ENCODE results near the gene RALGPS1.

The RALGPS1 gene

DNA sequence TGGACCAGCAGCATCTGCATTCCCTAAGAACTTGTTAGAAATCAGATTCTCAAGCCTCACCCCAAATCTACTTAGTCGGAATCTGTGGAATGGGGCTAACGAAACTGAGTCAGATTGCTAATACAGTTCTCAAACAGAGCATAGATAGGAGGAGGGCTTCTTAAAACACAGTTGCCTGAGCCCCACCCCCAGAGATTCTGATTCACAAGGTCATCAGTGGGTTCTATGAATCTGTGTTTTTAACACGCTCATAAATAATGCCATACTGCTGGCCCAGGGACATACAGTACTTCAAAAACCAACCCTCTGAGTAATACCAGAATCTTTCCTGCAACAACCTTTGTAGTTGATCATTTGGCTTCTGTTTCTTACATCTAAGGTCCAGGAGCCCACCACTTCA lies 317.1 kb downstream of the RALGPS1 start:
- no peak for DNase-seq

DNA sequence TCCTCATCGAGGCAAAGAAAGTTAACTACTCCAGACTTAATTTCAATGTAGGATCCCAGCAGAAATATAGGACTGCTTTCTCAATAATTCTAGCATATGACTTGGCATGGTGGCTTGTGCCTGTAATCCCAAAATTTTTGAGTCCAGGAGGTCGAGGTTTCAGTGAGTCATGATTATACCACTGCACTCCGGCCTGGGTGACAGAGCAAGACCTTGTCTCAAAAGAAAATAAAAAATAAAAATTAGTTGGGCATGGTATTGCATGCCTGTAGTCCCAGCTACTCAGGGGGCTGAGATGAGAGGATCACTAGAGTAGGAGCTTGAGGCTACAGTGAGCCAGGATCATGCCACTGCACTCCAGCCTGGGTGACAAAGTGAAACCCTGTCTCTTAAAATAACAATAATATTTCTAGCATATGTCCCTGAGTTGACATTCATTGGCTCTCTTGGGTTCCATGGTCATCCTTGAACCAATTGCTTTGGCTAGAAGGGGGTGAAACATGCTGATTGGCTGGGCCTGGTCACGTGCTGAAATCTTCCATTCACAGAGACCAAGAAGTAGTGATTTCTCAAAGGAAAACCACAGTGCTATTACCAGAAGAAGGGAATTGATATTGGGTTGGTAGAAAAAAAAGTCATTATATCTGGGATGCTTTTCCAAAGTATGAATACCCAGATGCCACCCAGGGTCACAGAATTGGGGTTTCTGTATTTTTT lies 318.4 kb downstream of the RALGPS1 start:
- DNase-seq = no peak

DNA sequence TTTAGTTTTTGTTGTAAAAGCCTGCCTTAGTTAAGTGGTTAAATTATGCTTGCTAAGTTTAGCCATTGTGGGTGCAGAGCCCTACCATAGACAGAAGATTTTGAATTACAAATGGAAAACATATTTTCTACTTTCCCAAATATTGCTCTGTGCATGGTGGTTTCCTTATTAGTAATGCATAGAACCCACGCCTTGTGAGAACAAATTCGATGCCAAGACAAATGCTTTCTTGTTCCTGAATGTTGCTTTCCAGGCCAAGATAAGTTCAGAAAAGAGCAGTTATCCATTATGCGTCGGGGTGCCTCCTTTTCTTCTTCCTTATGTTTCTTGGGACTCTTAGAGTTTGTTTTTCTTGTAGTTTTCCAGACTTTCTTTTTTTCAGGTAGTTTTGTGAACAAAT lies 319.0 kb downstream of the RALGPS1 start:
- no peak for DNase-seq

DNA sequence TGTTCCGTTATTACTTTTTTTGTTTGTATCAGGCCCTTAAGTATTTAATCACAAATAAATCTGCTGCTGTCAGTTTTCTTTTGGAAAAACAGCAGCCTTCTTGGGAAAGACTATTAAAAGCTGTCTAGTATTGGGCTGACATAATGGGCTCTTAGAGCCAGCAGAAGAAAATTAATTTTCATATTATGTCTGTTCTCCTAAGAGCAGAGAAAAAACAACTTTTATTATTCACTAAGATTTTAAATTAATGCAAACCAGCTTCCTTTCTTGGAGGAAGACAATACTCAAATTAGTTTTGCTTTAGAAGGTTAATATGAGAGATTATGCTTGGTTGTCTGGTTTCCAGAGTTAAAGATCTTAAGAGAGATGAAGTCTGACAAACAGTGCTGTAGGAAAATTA lies 319.4 kb downstream of the RALGPS1 start:
- no peak for DNase-seq

DNA sequence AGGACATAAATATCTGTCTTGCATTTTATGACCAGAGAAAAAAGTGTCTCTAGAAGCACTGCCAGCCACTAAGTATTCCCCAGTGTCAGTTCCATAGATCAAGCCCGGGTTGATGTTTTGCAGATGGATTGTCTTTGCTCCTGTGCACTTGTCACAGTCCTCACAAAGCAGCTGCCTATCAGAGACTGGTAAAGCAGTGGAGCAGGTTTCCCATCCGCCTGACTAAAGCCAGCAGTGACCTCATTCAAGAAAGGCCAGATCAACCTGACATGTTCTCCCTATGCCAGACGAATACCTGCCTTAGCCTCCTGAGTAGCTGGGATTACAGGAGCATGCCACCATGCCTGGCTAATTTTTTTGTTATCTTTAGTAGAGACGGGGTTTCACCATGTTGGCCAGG lies 323.2 kb downstream of the RALGPS1 start:
- no peak for DNase-seq

DNA sequence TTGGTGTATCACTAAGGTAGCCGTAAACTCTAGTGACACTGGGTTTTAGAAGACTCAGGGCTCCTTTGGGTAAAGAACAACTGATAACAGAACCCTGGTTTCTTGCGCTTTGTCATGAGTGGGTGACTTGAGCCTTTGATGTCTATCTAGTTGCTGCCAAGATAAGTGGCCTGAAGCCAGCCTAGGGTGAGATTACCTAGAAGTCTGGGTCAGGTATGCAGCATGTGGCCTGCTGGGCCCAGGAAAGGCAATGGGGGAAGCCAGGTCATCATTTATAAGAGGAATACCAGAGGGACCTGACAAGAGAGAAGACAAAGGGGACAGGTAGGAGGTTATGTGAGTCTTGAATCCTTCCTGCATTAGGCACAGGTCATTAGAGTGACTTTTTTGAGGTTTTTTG lies 326.8 kb downstream of the RALGPS1 start:
- no peak for DNase-seq

DNA sequence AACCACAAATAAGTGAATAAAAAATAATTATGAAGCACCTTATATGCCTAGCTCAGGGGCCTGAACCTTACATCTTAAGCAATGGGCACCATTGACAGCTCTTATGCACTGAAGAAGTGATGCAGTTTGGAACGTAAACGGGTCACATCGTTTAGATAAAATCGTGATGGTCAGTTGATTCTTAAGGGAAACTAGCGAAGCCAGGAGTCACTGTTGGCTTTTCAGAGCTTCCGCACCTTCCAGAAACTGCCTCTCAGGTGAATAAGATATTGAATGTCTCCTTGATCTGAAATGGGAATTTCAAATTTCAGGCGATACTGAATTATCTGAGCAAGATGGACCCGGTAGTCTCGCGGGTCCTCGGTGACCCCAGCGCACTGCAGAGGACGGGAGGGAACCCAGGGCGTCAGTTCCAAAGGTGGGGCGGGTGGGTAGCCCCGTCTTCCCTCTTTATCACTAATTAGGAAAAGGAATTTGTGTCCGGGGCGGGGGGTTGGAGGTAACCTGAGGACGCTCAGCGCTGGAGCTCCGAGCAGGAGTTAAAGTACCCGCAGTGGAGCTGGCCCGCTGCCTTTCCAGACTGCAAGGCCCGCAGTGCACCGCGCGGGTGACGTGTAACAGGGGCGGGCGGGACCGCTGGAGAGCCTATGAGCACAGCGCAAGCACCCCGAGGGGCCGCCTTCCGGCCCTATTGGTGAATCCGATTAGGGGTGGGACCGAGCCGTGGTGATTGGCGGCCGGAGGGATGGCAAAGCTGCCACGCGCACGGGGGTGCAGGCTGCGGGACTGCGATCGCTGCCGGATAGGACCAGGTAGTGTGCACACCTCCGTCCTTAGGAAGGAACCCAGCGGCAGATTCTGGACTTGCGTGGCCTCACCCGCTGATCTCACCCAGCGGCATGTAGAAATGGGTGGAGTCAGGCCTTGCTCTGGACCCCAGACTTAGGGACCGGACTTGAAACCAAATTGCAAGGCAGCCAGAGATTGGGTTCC lies 330.3 kb downstream of the RALGPS1 start:
- DNase-seq = peak; percentile 97

DNA sequence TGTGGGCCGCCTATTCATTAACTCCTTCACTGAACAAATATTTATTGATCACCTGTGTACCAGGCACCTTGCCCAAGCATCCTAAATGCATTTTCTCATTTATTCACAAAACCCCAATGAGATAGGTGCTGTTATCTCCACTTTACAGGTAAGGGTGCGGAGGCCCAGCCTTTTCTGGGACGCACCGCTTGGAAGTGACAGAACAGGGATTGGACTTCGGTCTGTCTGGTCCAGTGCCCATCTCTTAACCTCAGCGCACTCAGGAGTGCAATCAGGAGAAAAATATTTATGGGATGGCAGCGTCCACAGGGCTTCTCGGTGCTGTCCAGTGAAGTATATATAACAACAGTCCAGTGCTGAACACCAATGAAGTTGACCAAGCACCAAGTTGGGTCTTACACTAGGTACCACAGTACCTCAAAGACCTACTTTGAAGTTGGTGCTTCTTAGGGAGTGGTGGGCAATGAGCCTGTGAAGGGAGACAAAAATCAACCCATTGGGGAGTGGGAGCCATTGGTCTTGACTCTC lies 331.1 kb downstream of the RALGPS1 start:
- DNase-seq = no peak

DNA sequence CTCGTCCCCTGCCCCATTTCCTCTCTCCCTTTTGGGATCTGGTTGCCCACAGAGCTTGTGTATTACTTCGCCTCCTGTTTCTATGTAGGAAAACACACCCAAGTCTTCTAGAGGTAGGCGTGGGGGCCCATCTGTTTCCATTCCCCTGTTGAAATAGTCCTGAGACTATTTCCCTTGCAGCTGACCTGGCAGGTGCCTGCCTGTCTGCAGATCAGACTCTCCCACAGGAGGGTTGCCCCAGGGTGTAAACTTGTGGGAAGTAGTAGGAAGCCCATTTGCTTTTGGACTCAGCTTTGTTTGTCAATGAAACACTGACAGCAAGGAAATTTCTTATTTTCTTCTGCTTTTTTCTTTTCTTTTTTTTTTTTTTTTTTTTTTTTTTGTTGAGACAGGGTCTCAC lies 333.7 kb downstream of the RALGPS1 start:
- no peak for DNase-seq

DNA sequence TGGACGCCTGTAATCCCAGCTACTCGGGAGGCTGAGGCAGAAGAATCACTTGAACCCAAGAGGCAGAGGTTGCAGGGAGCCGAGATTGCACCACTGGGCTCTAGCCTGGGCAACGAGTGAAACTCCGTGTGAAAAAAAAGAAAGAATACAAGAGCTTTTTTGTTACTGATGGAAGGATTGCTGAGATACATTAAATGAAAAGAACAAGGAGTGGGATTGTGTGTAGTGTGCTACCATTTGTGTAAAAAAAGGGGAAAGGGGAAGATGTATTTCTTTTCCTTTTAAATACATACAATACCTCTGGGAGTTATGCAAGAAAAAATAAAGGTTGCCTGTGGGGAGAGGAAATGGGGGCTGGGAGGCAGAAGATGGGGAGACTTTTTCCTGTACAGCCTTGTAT lies 335.3 kb downstream of the RALGPS1 start:
- no peak for DNase-seq

DNA sequence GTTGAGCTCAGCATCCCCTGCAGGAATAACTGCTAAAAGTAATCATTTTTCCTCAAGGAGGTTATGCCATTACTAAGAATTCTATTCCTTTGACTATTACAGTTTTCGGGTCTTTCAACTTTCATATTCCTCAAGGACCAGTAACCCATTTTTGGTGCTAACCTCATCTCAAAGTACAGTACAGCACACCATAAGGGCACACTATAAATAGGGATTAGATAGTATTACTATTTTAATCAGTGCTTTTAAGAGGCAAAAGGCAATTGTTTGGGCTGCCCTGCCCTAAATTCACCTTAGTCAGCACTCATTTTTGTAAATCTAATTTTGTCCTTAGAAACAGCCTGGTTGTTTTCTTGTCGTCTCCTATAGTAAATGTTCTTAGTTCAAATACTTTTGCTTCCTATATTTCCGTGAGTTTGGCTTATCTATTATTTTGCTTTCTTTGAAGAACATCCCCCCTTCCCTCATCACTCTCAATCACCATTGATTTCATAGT lies 336.4 kb downstream of the RALGPS1 start:
- no peak for DNase-seq

DNA sequence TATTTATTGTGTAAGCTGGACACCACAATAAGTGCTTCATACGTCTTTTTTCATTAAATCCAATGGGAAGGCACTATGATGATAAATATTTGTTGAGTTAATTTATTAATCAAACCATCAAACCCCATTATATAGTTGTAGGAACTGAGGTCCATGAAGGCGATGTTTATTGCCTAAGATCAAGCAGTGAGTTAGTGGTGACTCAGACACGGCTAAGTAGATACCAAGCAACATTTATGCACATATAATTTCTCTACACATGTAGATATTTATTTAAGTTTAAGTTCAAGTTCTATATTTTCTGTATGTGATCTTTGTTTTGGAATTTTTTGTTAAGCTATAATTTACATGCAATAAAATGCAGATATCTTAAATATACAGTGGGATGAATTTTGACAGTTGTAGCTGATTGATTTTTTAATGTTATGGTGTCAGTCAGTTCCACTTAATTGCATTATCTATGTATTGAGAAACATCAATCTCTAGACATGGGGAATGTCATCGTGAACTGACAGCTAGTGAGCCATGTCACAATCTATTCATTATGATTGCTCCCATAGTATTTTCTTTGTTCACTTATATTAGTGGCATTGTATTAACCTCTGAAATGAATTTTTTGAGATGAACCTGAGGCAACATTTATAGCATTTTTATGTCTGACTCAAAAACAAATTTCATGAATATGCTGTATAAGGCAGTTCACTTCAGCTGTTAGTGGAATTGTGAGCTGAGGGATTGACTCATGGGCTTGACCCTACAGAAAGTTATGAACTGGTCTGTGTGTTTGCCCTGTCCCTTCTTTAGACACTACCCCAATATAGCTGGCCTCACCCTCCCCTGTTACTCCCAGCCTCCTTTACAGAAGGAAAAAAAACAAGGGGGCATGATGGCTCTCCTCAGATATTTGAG lies 338.1 kb downstream of the RALGPS1 start:
- DNase-seq = no peak

DNA sequence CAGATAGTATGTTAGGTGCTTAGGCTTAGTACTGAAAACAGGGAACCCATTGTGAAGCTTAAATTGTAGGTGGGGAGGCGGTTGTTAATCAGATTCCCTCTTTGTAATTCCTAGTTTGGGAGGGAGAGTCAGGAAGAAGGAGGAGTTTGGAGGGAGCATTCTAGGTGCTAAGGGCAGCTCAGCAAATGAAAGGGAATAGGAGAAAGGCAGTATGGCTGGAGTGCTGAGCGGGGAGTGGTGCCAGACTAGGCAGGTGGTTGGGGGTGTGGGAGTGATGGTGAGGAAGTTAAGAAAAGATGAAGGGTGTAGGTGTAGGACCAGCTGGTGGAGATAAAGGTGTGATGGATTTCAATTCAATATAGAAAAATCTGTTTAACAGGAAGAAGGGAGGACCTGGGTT lies 338.9 kb downstream of the RALGPS1 start:
- no peak for DNase-seq

DNA sequence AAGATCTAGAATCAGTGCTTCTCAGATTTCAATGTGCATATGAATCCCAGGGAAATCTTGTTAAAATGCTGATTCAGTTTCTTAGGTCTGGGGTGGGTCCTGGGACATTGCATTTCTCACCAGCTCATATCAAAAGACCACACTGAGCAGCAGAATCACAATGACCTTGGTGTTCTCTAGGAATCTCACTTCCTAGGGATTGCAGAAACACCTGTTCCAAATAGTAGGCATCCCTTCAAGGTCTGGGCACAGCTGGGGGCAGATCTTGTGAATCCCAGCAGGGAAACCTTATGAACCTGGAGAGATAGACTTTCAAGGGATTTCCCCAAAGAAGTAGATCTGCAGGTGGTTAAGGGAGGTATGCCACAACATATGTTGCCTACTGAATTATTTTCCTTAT lies 341.1 kb downstream of the RALGPS1 start:
- no peak for DNase-seq

DNA sequence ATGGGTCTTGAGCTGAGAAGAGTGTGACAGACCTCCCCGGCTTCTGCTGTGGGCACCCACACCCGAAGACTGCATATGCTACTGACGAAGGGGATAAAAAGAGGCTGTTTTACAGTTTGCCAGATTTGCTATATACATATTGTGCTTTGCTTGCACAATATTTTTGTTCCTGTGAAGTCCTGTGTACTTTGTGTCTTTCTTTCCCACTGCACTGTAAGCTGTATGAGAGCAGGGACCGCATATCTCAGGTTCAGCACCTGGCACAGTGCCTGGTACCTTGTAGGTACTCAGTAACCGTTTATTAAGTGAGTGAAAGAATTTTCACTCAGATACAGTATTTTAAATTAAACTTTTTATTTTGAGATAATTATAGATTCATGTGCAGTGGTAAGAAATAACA lies 341.7 kb downstream of the RALGPS1 start:
- DNase-seq = no peak

DNA sequence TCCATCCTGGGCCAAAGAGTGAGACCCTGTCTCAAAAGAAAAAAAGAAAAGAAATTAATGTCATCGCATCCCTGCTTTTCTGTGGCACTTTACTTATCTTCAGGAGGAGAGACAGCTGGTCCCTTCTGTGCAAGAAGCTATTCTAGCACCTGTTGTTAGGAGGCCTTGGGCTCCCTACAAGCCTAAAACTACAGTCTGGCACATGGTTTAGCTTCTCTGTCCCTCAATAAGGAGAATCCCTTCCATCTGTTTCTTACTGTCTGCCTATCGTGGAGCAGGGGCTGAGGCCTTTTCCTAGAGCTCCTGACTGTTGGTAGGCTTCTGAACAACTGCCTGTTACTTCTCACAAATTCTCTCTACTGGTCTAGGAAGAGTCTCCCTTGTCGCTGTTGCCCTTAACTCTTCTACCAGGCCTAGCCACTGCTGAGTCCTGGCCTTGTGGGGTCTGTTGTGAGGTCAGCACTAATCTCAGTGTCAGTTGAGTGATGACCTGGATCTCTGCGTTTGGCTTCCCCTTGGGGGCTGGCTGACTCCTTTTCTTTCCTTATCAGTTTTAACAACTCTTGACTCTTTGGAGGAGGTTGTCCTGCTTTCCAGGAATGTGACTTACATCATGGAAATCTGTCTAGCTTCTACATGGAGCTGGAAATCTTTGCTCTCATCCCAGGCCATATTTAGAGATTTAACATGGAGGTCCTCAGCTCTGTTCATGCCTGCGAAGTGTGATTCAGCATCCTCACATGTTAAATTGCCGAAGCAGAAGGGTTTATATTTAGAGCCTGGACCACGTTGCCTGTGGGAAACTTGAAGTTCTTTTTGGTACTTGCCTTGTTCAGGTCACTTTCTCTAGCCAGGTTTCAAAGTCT lies 344.3 kb downstream of the RALGPS1 start:
- no peak for DNase-seq

DNA sequence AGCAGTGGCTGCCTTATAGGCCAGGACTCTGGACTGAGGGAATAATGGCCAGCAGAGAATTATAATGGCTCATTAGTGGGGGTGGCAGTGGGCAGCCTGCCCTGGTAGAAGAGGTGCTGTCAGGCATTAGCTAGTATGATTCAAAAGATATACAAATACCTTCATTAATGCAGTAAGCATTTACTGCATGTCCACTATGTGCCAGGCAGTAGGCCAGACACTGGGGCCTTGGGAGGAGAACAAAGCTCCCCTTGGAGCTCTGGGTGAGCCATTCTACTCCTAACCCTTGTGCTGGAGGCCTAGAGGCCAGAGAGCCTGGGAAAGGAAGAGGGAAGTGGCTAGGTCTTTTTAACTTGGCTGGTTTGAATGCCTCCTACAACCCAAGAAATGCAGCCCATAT lies 348.0 kb downstream of the RALGPS1 start:
- no peak for DNase-seq

DNA sequence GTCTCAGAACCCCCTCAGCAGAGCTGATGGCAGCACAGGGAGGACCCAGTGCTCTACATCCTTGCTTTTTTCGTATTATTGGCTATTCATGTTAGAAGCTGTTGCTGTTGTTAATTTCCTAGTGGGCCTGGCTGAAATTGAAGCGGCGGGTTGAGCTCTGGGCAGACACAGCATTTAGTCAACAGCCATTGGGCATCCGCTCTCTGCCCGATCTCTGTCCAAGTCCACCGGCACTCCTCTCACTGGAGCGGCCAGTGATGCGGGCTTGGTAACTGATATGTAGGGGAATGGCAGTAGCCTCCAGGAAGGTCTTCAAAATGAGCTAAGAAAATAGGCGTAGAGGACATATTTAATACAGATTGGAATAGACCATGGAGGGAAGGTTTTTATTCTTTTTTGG lies 348.7 kb downstream of the RALGPS1 start:
- no peak for DNase-seq

DNA sequence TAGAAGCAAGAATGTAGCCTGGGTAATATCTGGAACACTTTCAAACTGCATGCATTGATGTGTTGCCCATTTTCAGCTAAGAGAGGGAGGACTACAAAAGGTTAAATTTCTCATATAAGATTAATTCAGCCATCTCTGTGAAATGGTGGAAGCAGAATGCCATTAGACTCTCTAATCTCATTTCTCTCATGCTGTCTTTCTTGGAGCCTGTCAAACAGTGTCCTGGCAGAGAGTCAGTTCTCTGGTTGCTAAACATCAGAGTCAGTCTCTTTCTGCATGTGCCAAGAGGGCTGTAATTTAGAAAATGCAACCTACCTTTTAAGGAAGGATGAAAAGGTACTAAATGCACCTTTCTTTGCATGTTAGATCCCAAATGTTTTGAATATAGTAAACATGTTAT lies 349.1 kb downstream of the RALGPS1 start:
- DNase-seq = no peak

DNA sequence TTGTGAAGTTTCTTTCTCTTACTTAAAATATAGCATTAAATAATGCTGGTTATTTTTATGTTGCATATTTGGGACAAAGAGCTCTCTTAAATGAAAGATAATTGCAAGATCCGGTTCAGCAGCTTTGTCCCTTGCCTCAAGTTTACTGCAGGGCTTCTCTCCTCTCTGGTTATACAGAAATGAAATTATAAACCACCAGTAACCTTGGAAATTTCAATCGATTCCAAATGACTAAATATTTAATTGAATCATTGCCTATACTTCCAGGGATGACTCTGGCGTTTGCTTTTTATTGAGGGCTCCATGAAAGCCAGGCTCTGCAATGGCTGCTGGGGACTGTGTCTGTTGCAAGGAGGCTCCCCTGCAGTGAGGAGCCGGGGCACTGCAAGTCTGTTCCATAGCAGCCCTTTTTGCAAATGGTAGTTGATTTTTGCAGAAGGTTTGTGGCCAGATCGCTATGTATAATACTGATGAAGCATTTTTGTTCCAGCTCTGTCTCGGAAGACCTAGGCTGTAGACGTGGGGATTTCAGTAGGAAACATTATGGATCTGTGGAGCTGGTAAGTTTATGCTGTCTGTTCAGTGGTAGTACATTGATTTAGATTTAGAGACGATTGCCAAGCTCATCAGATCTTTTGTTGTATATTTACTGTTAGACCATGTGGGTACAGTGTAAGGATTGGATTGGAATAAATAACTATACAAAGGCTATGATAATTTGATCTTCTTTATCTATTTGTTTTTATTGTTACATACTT lies 350.1 kb downstream of the RALGPS1 start, which contains the start of gene GARNL3:
Gene GARNL3 (plus strand): TSS at position 313 of the 758 bp plus-strand sequence. CDS start 104 bp downstream, at position 417.
- no peak for DNase-seq
